GM23338 (cell line): ENCODE measurements around the gene DAPK1. TPM values are rescaled to one million over a fixed set of nuclear protein-coding genes. Genes with fewer than 3 reads are reported as not detected.

Source experiments
- CREB1 ChIP-seq: fragments of 250-450 bp; sonication (Bioruptor Pico); IDR thresholded peaks from 2 replicates; pipeline ENCODE4 v1.5.0; 2020; ENCODE audit warnings: low read depth, mild to moderate bottlenecking, moderate library complexity
- NANOG ChIP-seq: IDR thresholded peaks from 2 replicates; pipeline ENCODE4 v1.6.1; 2016; ENCODE audit warnings: antibody characterized with exemption, borderline replicate concordance
- REST ChIP-seq: IDR thresholded peaks from one replicate; pipeline ENCODE4 v1.6.1; 2018; ENCODE audit warnings: antibody characterized with exemption; ENCODE audit not compliant: unreplicated experiment
- polyA plus RNA-seq: library from polyadenylated mRNA; unstranded; fragments of >200 nt; fragmentation: Nextera tagmentation; extraction: Ambion mirVana; gene quantifications from 2 replicates; pipeline ENCODE4 v1.2.1, GENCODE V29; 2016
- total RNA-seq: library from RNA; depleted of rRNA; stranded (reverse); fragments of >200 nt; shearing (Covaris generic); gene quantifications from 2 replicates; pipeline ENCODE4 v1.2.3, GENCODE V29; 2014
- TF ChIP-seq, protein P1 (sequence below): fragments of 250-450 bp; sonication (Bioruptor Pico); IDR thresholded peaks from 2 replicates; pipeline ENCODE4 v1.5.0; 2020; ENCODE audit warnings: mild to moderate bottlenecking, moderate library complexity

DAPK1 gene
- total and polyA plus RNA-seq, 2 experiments from 2014 or later: 37.0 to 134 TPM

DNA sequence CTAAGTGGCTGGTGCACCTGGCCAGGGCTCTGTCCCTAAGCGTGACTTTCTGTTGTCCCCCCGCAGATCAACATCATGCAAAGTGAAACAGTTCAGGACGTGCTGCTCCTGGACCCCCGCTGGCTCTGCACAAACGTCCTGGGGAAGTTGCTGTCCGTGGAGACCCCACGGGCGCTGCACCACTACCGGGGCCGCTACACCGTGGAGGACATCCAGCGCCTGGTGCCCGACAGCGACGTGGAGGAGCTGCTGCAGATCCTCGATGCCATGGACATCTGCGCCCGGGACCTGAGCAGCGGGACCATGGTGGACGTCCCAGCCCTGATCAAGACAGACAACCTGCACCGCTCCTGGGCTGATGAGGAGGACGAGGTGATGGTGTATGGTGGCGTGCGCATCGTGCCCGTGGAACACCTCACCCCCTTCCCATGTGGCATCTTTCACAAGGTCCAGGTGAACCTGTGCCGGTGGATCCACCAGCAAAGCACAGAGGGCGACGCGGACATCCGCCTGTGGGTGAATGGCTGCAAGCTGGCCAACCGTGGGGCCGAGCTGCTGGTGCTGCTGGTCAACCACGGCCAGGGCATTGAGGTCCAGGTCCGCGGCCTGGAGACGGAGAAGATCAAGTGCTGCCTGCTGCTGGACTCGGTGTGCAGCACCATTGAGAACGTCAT, 208.5 kb downstream of the DAPK1 start (continued):
- TF ChIP-seq, protein P1, sequence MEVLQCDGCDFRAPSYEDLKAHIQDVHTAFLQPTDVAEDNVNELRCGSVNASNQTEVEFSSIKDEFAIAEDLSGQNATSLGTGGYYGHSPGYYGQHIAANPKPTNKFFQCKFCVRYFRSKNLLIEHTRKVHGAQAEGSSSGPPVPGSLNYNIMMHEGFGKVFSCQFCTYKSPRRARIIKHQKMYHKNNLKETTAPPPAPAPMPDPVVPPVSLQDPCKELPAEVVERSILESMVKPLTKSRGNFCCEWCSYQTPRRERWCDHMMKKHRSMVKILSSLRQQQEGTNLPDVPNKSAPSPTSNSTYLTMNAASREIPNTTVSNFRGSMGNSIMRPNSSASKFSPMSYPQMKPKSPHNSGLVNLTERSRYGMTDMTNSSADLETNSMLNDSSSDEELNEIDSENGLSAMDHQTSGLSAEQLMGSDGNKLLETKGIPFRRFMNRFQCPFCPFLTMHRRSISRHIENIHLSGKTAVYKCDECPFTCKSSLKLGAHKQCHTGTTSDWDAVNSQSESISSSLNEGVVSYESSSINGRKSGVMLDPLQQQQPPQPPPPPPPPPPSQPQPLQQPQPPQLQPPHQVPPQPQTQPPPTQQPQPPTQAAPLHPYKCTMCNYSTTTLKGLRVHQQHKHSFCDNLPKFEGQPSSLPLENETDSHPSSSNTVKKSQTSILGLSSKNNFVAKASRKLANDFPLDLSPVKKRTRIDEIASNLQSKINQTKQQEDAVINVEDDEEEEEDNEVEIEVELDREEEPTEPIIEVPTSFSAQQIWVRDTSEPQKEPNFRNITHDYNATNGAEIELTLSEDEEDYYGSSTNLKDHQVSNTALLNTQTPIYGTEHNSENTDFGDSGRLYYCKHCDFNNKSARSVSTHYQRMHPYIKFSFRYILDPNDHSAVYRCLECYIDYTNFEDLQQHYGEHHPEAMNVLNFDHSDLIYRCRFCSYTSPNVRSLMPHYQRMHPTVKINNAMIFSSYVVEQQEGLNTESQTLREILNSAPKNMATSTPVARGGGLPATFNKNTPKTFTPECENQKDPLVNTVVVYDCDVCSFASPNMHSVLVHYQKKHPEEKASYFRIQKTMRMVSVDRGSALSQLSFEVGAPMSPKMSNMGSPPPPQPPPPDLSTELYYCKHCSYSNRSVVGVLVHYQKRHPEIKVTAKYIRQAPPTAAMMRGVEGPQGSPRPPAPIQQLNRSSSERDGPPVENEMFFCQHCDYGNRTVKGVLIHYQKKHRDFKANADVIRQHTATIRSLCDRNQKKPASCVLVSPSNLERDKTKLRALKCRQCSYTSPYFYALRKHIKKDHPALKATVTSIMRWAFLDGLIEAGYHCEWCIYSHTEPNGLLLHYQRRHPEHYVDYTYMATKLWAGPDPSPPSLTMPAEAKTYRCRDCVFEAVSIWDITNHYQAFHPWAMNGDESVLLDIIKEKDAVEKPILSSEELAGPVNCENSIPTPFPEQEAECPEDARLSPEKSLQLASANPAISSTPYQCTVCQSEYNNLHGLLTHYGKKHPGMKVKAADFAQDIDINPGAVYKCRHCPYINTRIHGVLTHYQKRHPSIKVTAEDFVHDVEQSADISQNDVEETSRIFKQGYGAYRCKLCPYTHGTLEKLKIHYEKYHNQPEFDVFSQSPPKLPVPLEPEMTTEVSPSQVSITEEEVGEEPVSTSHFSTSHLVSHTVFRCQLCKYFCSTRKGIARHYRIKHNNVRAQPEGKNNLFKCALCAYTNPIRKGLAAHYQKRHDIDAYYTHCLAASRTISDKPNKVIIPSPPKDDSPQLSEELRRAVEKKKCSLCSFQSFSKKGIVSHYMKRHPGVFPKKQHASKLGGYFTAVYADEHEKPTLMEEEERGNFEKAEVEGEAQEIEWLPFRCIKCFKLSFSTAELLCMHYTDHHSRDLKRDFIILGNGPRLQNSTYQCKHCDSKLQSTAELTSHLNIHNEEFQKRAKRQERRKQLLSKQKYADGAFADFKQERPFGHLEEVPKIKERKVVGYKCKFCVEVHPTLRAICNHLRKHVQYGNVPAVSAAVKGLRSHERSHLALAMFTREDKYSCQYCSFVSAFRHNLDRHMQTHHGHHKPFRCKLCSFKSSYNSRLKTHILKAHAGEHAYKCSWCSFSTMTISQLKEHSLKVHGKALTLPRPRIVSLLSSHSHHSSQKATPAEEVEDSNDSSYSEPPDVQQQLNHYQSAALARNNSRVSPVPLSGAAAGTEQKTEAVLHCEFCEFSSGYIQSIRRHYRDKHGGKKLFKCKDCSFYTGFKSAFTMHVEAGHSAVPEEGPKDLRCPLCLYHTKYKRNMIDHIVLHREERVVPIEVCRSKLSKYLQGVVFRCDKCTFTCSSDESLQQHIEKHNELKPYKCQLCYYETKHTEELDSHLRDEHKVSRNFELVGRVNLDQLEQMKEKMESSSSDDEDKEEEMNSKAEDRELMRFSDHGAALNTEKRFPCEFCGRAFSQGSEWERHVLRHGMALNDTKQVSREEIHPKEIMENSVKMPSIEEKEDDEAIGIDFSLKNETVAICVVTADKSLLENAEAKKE (CRISPR knock-in tag): no peak
- no peak for TF ChIP-seq REST
- no peak for TF ChIP-seq CREB1
- TF ChIP-seq NANOG: no peak
